ENCODE data around the gene NDUFS7. TPM values are rescaled to one million over a fixed set of nuclear protein-coding genes. Genes with fewer than 3 reads are reported as not detected.

The NDUFS7 gene
- total RNA-seq, 1 donor from 2014 or later, result 57.3 TPM

GRCh38 chr19:1411255-1412191 is 27.8 kb downstream of the NDUFS7 start:
- Mint-ChIP-seq H3K27me3 (ENCODE audit: low read depth) (no peaks in the 10 kb centered on the region), H3K9me3 (ENCODE audit: low read depth) (no peaks in the 10 kb centered on the region), H3K27ac (ENCODE audit: unreplicated experiment) (peak overlapping the region; percentile 81), H3K36me3 (ENCODE audit: low read depth) (no peaks in the 10 kb centered on the region), H3K4me3 (ENCODE audit: unreplicated experiment) (no peak overlapping the region), H3K4me1 (ENCODE audit: low read depth) (peaks cover 57% of the 10 kb centered on the region)
- TF ChIP-seq, protein P1, sequence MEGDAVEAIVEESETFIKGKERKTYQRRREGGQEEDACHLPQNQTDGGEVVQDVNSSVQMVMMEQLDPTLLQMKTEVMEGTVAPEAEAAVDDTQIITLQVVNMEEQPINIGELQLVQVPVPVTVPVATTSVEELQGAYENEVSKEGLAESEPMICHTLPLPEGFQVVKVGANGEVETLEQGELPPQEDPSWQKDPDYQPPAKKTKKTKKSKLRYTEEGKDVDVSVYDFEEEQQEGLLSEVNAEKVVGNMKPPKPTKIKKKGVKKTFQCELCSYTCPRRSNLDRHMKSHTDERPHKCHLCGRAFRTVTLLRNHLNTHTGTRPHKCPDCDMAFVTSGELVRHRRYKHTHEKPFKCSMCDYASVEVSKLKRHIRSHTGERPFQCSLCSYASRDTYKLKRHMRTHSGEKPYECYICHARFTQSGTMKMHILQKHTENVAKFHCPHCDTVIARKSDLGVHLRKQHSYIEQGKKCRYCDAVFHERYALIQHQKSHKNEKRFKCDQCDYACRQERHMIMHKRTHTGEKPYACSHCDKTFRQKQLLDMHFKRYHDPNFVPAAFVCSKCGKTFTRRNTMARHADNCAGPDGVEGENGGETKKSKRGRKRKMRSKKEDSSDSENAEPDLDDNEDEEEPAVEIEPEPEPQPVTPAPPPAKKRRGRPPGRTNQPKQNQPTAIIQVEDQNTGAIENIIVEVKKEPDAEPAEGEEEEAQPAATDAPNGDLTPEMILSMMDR (IDR thresholded peaks at IDR 0.05), result no peak
- peak; percentile 87 for DNase-seq (ENCODE audit: low spot score)

DNA sequence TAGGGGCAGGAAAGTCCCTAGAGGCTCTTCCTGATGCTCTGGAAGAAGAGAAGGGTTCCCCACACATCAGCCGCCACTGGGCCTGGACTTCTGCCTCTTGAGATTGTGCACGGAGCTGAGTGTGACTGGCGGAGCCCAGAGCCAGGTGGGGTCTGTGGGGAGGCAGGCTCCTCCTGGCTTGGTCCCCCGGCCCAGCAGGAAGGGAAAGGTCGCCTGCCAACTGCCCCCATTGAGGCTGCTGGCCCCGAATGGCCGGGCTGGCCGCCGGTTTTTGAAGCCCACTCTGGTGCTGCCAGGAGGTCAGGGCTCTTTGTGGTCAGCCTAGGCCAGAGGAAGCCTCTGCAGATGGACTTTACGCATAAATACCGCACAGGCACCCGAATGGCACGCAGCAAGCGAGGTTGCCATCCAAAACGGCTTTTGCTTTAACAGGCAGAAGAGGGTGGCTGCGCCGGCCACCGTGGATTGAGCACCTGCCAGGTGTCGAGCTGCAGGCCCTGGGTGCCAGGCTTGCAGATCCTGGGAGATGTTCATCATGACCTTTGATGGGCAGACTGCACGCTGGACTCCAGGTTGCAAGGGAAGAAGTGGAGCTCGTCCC is 28.7 kb downstream of the NDUFS7 start:
- no peaks in the 10 kb centered on the region for H3K36me3 Mint-ChIP-seq (ENCODE audit: low read depth)
- no peak overlapping the region for H3K4me3 Mint-ChIP-seq (ENCODE audit: unreplicated experiment)
- peaks cover 64% of the 10 kb centered on the region for H3K4me1 Mint-ChIP-seq (ENCODE audit: low read depth)
- H3K27me3 Mint-ChIP-seq (ENCODE audit: low read depth), result no peaks in the 10 kb centered on the region
- TF ChIP-seq, protein P1 (IDR thresholded peaks at IDR 0.05), result no peak
- DNase-seq (ENCODE audit: low spot score), result no peak
- H3K9me3 Mint-ChIP-seq (ENCODE audit: low read depth), result no peaks in the 10 kb centered on the region
- no peak overlapping the region for H3K27ac Mint-ChIP-seq (ENCODE audit: unreplicated experiment)

- peaks cover 70% of the 10 kb centered on the region for H3K4me1 Mint-ChIP-seq (ENCODE audit: low read depth)
- no peak overlapping the region for H3K4me3 Mint-ChIP-seq (ENCODE audit: unreplicated experiment)
- peak; percentile 92 for DNase-seq (ENCODE audit: low spot score)
- H3K27me3 Mint-ChIP-seq (ENCODE audit: low read depth), result no peaks in the 10 kb centered on the region
- H3K36me3 Mint-ChIP-seq (ENCODE audit: low read depth), result no peaks in the 10 kb centered on the region
- no peaks in the 10 kb centered on the region for H3K9me3 Mint-ChIP-seq (ENCODE audit: low read depth)
- H3K27ac Mint-ChIP-seq (ENCODE audit: unreplicated experiment), result peak overlapping the region; percentile 74
- TF ChIP-seq, protein P1 (IDR thresholded peaks at IDR 0.05), result no peak
Measured at GRCh38 chr19:1412995-1413800, 29.5 kb downstream of the NDUFS7 start.

GRCh38 chr19:1416014-1416841 is 32.5 kb downstream of the NDUFS7 start:
- Mint-ChIP-seq H3K4me3 (ENCODE audit: unreplicated experiment) (peak overlapping the region; percentile 62), H3K27me3 (ENCODE audit: low read depth) (no peaks in the 10 kb centered on the region), H3K4me1 (ENCODE audit: low read depth) (peaks cover 44% of the 10 kb centered on the region), H3K27ac (ENCODE audit: unreplicated experiment) (peak overlapping the region; percentile 98), H3K9me3 (ENCODE audit: low read depth) (no peaks in the 10 kb centered on the region), H3K36me3 (ENCODE audit: low read depth) (peaks cover 8% of the 10 kb centered on the region)
- TF ChIP-seq, protein P1 (IDR thresholded peaks at IDR 0.05), result no peak
- DNase-seq (ENCODE audit: low spot score), result peak; percentile 88
